Cerebellar cortex (tissue), 1 donor: ENCODE results near the gene FRS3.

Source experiments
- DNase-seq: peaks from one replicate; pipeline ENCODE4 v3.0.0-alpha.2; 2015; ENCODE audit warnings: low spot score

FRS3 gene

DNA sequence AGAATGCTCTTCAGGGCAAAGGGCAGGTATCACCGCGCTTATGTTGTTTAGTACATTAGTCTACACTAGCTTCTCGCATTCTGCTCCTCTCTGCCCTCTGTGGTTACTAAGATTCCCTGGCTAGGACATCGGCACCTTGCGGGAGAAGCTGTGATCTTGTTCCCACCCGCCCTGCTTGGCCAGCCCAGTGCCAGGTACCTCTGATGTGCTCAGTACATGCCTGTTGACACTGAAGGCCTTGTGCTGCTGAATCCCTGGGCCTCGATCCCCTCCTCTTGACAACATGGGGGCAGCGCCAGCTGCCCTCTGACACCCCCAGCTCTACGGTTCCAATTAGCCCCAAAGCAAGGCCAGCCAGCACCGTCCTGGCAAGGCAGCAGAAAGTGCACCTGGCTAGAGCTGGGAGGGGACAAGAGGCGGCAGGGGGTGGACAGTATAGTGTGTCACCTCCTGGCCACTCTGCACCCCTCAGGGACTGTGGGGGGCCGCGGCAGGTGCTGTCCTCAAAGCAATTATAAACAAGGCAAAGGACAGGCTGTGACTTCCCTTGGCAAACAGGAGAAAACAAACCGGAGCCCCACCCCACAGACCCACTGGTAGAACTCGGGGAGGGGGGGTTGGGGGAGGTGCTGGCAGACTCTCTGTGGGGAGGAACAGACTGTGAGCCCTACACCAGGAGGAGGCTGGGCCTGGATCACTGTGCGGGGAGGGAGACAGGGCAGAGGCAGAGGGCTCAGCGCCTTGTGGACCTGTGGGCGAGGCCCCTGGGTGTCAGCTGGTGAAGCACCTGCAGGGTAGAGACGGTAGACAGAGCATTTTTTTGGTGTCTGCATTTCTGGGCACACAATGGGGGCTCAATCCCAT lies 51.4 kb downstream of the FRS3 start:
- peak; percentile 74 for DNase-seq

DNA sequence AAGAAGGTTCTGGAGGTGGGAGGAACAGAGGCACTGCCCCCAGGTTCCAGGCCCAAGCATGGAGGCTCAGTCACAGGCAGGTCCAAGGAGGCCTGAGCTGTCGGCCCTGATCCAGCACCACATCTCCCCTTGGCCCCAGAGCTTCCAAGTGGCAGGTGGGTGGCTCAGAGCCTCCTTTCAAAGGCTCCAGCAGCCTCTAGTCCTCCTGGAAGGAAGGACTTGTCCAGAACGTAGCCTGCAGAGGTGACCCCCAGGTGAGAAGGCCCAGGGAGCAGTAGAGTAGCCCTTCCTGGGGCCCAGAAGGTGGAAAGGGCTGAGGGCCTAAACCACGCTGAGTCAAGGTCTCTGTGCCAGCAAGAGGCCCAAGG lies 52.0 kb downstream of the FRS3 start:
- DNase-seq, result no peak

DNA sequence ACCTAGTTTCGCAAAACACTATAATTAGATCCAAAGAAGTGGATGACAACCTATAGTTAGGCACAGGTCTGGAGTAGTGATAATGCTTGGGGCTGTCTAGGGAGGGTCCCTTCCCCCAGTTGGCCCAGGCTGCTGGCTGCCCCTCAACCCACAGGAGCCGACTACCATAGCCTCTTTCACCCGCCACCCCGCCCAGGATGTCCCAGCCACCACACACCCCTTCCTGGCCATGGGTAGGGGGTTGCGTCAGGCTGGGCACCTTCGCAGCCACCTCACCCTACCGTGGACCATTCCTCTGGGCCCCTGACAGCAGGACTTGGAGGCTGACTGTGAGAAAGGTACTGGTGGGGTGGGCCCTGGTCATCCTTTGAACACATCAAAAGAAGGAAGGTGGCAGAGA lies 52.8 kb downstream of the FRS3 start:
- DNase-seq, result no peak

DNA sequence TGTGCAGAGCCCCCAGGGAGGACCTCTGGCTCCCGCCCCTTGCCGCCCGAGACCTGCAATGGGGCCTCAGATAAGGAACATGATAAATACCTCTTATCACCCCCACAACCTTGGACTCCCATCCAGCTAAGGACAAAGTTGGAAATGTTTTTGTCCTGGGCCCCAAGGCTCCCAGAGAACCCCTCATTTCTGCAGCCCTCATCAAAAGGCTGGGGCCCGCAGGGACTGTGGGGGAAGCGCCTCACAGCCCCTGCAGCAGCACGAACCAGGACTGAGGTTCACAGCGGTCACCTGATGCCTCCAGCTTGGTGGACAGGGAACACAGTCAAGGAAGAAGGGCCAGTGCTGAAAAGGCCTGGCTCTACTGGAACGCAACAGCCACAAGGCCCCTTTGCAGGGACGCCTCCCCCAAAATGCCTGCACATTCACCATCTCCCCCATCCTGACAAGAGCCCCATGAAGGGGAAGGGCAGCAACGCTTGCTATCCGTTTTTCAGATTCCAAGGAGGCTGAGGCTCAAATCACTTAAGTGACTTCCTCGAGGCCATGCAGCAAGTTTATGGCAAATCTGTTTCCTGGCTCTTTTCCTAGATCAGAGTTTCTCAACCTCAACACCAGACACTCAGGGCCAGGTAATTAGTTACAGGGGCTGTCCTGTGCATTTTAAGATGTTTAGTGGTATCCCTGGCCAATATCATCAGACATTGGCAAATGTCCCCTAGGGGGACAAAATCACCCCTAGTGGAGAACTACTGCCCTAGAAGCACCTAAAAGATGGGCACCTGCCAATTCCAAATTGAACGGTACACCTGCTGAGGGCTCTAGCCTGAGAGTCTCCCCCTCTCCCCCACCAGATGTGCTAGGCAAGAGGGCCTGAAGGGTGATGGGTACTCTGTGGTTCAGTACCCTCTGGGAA lies 54.9 kb downstream of the FRS3 start:
- DNase-seq, result no peak

DNA sequence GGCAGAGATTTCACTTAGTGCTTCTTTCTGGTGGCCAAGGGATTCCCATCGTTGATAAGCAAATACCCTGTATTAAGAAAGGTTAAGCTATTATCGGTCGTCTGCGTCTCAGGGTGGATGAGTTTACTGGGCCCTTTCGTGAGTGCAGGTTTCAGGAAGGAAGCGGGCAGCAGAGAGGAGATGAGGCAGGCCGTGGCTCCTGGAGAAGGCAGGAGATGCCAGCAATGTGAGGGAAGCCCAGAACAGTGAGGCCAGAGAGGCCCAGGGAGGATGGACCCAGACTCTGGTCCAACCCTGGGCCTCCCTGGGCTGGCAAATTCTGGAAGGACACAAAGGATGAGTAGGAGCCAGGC lies 55.5 kb downstream of the FRS3 start:
- DNase-seq, result no peak

DNA sequence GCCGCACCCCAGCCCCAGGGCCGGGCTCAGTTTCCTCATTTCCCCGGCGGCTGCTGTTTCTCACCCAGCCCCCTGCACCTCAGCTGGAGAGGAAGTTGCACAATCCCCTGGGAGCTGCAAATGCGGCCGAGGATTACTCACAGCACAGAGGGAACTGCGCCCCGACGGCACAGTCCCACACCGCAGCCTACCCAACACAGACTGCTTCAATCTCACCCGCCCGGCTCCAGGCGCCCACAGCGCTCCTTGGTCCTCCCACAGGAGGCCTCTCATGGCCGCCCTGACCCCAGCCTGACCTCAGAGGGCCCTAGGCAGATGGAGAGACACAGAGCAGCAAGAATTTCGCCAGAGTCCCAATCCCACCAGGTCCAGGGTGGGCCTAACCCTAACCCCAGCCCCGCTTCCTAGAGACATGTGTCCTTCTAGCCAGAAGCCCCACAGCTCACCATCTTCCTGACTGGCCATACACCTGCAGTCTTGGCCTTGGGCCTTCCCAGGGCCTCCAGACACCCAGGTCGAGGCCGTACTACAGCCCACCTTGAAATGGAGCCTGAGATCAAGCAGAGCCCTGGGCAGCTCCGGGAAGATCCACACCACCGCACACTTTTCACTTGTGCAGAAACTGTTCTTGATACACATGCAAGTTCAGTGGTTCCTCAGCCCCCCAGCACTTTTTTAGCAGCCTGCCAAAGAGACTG lies 56.0 kb downstream of the FRS3 start:
- DNase-seq, result no peak

DNA sequence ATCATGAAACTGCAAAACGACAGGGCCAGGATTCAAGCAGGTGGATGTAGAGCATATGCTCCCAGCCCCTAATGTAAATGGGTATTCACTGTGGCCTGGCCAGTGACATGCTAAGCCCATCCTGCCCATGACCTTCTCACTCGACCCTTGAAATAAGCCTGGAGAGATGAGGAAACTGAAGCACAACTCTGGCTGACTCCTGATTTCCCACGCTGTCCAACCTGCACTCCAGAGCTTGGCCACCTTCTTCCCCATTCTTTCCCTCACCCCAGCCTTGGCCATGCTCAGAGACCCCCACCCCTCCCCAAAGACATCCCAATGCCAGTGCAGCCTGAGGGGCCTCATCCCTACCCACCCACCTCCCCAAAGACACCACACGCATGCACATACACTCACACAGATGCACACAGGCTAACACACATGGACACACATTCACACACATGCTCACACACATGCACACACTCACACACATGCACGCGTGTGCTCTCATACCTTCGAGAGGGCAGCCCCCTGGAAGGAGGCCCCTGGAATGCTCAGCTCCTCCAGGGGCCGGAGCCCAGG lies 56.7 kb downstream of the FRS3 start:
- no peak for DNase-seq

DNA sequence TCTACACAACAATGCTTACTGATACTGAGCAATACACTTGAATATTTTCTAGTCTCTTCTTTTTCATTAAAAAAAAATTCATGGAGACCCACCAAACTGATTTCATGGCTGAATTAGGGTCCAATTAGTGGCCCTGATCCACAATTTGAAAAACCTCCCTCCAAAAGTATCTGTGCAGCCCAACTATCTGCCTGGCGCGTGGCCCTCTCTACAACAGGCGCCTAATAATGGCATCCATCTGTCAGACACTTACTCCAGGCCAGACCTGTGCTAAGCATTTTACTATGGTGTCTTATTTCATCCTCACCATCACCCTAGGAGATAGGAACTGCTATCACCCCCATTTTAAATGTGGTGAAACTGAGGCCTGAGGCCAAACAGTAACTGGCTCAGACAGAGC lies 58.3 kb downstream of the FRS3 start:
- no peak for DNase-seq

DNA sequence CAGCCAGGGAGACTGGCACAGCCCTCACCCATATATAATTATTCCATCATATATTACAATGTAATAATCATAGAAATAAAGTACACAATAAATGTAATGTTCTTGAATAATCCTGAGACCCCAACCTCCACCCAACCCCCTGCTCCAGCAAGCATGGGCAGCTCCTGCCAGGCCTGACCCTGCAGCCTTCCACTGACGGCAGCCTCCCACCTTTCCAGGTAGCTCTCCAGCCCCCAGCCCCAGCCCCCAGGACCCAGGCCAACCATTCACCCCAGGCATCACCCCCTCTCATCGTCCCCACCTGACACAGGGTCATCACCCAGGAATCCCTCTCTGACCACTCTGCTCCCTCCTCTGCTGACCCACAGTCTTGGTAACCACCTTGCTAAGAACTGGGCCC lies 58.9 kb downstream of the FRS3 start:
- no peak for DNase-seq

DNA sequence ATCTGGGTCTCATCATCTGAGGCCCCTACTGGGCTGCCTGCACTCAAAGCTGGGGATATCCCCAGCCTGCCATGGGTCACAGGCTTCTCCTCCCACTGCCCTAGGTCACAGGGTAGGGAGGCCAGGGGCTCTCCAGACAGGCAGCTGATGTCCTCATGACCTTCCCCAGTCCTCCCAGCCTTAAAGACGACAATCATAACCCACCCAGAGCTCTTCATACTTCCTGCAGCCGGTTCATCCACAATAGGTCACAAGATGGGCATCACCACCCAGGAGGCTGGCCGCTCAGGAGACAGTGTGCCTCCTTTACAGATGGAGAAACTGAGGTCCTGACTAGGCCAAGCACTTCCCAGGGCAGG lies 59.5 kb downstream of the FRS3 start:
- no peak for DNase-seq
